ENCODE data around the gene SELE.
A peak's percentile ranks its signal among the peaks of the same experiment; 100 is the strongest.

SELE gene, protein sequence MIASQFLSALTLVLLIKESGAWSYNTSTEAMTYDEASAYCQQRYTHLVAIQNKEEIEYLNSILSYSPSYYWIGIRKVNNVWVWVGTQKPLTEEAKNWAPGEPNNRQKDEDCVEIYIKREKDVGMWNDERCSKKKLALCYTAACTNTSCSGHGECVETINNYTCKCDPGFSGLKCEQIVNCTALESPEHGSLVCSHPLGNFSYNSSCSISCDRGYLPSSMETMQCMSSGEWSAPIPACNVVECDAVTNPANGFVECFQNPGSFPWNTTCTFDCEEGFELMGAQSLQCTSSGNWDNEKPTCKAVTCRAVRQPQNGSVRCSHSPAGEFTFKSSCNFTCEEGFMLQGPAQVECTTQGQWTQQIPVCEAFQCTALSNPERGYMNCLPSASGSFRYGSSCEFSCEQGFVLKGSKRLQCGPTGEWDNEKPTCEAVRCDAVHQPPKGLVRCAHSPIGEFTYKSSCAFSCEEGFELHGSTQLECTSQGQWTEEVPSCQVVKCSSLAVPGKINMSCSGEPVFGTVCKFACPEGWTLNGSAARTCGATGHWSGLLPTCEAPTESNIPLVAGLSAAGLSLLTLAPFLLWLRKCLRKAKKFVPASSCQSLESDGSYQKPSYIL

DNA sequence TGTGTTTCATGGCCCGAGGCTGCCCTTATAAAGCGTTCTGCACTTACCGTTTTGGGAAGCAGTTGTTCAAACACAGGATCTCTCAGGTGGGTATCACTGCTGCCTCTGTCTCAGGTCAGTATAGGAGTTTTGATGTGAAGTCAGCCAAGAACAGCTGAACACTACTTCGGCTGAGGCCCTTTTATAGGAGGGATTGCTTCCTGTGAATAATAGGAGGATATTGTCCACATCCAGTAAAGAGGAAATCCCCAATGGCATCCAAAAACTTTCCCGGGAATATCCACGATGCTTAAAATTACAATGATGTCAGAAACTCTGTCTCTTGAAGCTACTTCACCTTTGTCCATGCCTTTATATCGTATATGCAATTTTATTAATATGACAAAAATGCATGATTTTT, at the start of gene SELE:
TSS of gene SELE (minus strand) at position 156 of the 400 bp plus-strand sequence. CDS start 467 bp downstream, outside the sequence.
- DNase-seq (ENCODE audit: low spot score) = no peak

DNA sequence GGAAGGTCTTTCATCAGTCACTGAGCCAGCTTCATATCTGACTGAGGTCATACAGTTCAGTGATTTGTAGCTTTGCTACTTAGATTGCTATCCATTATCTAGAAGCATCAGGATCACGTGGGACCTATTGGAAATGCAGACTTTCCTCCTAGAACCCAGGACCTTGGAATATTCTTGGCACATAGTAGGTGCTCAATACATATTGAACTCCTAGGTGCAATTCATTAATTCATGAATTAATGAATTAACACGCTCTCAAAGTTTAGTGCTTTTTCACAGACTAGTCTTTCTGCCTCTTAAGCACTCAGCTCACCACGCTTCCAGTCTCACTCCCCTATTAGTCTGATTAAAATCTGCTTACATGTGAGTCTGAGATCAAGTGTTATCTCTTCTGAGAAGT, 48.7 kb upstream of the SELE start:
- no peak for DNase-seq (ENCODE audit: low spot score)

DNA sequence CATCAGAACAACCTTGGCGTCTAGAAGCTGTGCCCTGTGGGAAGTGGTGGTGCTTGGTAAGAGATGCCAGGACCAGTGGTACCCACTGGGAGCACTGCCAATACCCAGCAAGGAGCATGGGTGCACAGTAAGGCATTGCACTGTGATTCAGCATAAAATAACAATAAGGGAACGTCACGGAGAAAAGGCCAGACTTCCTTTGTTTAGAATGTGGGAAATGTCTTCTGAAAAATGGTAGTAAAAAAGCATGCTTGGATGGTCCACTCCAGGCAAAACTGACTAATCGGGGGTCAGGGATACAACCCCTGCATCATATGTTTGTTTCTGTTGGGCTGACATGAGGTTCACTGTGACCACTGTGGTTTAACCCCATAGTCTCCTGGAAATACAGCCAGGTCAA, 46.1 kb upstream of the SELE start:
- DNase-seq (ENCODE audit: low spot score) = no peak

DNA sequence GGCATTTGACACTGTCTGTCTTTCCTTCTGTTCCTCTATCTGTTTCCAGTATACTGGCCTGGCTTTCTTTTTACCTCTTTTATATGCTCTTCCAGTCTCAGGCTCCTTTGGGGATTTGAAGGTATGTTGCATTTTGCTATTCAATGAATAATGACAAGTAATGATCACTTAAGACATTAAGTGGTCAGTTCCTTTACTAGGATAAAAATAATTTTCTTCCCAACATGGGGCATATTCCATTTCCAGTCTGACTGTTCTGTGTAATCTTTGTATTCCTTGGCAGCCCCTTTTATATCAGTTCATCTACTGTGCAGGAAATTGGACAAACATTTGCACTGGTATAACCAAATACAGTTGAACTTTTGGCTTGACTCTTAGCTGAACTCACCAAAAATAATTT, 45.3 kb upstream of the SELE start:
- no peak for DNase-seq (ENCODE audit: low spot score)

DNA sequence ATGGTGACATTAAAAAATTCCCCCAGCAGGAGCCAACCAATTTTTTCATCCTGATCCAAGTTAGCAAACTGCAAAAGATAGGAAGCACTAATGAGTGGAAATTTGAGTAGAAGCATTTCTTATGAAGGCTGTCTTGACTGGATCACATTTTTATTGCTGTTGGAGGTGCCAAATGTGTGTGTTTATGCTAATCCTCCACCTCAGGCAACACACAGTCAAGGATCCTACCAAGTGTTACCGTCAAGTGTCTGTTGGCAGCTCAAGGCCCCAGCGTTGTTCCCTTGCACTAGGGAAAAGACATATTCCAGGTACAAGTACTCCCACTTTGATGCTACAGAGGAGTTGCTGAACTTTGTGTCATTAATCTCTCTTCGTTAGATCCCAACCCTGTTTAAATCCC, 42.6 kb upstream of the SELE start:
- DNase-seq (ENCODE audit: low spot score) = no peak

DNA sequence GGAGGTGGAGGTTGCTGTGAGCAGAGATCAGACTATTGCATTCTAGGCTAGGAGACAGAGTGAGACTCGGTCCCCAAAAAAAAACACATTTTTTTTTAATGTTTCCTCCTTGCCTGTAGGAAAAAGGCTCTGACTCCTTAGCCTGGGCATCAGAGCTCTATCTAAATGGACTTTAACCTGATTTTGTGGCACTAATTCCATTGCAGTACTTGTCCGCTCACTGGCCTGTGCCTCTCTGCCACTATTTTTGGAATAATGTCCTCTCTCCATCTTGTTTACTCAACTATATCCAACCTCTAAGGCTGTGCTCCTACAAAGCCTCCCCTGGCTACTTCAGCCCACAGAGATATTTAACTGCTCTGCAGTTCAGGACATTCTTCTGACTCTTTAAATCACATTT, 34.3 kb upstream of the SELE start:
- no peak for DNase-seq (ENCODE audit: low spot score)

DNA sequence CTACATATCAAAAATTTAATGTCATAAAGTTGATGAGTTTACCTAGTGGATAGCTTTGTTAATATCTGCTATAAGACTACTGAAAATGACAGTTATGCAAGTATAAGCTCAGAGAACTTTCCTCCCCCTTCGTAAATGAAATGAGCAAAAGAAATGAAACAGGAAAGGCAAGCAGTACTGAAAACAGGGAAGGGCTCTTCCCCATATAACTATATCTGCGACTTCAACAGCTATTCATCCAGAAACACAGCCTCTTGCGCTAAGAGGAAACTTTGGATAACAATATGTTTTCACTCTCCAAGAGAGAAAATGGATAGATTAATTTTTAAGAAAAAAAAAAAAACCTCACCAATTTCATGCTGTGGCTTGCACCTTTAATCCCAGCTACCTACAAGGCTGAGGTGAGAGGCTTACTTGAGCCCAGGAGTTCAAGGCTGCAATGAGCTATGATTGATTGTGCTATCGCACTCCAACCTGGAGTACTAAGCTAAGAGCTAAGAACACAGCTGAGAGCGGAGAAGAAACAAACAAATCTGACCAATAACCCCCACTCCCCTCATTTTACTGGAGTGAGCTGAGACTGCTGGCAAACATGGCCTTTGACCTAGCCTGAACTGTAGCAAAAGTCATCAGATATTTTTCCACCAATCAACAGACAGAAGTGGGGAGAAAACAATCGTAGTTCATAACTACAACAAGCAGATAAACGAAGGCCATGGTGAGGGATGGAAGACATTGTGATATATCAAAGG, 31.9 kb upstream of the SELE start:
- DNase-seq (ENCODE audit: low spot score) = no peak

DNA sequence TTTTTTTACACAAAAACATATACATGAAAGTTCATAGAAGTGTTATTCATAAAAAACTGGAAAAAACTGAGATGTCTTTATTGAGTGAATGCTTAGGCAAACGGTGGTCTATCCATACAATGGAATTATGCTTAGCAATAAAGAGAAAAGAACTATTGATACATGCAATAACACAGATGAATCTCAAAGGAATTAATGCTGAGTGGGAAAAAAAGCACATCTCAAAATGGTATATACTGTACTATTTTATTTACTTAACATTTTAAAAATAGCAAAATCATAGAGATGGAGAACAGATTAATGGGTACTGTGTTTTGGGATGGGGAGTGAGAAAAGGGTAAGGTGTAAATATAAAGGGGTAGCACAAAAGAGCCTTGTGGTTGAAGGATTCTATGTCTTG, 31.0 kb upstream of the SELE start:
- DNase-seq (ENCODE audit: low spot score) = no peak

DNA sequence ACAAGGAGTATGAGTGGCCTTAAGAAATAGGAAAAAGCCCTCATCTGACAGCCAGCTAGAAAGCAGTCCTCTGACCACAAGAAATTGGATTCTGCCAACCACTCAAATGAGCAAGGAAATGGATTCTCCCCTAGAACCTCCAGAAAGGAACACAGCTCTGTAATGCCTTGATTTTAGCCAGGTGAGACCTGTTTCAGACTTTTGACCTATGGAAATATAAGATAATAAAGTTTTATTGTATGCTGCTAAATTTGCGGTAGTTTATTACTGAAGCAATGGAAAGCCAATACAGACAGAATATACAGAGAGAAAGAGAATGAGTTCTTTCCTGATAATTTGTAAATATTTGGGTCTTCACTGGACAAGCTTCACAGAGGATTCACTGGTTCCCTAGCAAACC, 28.8 kb upstream of the SELE start:
- DNase-seq (ENCODE audit: low spot score) = no peak

DNA sequence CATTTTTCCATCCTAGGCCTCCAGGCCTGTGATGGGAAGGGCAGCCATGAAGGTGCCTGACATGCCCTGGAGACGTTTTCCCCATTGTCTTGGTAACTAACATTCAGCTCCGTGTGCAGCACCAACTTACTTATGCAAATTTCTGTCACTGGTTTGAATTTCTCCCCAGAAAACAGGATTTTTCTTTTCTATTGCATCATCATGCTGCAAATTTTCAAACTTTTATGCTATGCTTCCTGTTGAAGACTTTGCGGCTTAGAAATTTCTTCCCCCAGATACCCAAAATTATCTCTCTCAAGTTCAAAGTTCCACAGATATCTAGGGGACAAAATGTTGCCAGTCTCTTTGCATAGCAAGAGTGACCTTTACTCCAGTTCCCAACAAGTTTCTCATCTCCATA, 25.2 kb upstream of the SELE start:
- DNase-seq (ENCODE audit: low spot score) = no peak

DNA sequence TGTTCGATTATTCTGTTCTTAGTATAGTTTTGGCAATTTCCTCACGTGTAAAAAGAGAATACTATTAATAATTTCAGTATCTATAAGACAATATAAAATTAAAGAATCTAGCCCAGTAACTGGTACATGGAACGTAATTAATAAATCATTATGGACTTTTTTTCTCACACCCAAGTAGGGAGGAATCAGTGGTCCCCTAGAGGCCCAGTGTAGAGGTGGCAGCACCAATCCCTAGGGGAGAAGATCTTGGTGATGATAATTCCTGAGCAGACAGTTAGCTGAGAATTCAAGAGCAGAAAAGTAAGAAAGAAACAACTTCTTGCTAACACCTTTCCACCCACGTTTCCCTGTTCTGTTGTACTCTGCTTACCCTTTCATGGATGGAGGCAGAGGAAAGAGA, 19.7 kb upstream of the SELE start:
- DNase-seq (ENCODE audit: low spot score) = no peak

DNA sequence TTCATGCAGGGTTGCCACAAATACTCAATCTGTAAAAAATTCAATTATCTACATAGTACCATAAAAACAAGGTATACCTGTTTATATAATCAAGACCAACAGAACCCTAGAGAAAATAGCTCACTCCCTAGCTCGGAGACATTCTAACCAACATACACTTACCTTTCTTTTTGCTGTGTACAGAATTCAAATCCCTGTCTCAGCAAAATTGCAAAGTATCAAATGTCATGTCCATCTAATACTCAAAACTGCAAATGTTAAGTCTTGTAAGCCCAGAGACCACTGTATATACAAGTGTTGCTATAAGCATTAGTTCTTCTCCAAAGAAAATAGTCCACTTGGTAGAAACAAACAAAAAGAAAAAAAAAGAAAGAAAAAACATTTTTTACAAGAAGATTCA, 16.2 kb upstream of the SELE start:
- no peak for DNase-seq (ENCODE audit: low spot score)

DNA sequence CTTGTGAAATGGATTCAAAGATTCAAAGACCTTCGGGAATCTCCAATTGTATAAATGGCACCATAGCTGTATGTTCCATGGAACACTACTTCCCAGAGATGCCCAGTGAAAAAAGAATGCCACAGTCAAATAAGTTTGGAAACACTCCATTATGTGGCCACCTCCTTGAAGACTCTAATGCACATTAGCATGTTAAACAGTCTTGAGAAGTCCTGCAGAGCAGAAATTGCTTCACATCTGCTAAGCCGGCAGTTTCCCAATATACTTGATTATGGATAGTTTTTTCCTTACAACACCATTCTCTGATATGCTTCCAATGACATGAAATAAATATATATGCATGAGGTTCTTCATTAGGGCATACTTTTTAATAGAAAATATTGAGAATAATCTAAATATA, 12.7 kb upstream of the SELE start:
- DNase-seq (ENCODE audit: low spot score) = no peak

DNA sequence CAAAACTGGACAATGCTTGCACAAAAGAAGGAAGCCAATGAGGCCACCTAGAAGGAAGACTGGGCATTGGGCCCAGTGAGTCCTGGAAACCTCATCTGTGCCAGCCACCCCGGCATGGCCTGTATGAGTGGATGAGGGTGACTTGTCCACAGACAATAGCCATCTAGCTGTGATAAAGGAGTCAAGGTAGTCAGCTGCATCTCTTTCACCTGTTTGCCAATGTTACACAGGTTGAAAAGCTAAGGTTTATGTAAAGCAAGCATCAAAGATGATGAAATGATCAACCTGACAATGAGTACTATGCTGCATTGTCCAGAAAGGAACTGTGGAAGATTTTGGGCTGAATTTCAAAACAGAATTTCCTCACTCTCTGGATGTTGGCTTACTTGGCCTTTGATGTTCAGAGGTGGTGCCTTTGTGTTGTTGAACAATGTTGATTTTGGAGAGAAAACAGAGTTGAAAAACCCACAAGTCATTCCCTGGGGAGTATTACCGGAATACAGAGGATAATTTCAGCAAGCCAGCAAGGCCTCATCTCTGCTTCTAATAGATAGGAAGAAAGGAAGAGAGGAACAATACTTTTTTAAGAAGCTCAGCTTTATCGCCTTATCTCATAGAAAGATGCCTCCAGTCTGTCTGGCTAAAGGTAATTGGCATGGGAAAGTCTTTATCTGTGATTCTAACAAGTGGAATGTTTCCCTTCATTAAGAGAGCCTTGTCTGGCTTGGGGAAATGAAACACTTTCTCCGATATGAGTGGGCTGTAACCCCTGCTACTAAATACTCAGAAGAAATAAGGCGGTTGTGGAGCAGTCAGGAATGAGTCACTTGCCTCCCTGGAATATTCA, 11.4 kb upstream of the SELE start:
- DNase-seq (ENCODE audit: low spot score) = peak; percentile 67

DNA sequence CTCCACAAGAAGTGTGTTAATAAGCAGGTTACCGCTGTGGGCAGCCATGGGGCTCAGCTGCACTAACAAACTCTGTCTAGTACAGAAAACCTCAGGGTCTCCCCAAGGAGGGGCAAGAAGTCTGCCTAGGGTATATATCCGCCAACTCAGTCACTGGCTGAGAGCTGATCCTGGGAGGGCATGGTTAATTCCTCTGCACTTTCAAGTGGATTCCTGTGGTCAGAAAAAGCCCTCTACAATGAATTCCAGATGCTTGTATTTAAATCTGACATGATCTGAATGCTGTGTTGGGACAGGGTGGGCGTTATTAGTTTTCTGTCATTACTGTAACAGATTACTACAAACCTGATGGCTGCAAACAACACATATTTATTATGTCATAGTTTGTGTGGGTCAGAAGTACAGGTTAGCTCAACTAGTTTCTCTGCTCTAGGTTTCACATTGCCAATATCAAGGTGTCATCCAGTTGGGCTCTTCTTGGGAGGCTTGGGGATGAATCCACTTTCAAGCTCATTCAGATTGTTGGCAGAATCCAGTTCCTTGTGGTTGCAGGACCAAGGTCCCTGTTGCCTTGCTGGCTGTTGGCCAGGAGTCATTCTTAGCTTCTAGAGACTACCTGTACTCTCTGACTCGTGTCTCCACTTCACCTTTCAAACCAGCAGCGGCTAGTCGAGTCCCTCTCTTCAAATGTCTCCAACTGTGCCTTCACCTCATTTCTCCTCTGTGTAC, 8.0 kb upstream of the SELE start:
- DNase-seq (ENCODE audit: low spot score) = no peak

DNA sequence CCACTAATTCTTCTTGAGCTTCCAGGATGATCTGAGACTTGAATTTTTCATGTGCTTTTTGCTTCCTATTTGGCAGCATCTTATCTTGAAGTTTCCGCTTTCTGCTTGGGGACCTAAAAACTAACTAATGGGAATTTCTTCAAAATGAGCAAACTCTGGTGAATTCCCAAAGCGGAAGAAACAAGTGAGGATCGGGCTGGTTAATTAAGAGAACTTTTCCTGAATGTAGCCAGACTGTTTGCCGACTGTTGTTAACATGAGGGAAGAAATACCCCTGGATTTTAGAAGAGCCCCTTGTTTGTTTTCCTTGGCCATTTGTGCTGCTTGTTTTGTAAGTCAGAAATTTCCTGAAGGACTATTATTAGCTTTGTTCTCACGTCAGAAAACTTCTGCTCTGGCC, 6.1 kb upstream of the SELE start:
- no peak for DNase-seq (ENCODE audit: low spot score)

DNA sequence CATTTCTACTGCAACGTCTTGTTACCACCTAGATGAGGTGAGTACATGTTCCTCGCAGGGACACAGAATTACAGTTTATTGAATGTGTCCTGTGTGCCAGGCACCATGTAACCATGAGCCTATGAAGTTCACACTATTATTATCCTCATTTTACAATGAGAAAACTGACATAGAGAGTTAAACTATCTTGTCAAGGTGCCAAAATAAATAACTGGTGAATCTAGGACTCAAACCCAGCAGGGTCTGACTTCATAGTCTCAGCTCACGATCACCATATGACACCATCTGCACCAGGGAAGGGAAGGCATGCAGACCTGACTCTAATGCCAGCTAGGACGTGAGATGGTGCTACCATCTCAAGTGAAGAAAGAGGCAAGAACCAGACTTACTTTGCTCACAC, 2.4 kb downstream of the SELE start:
- no peak for DNase-seq (ENCODE audit: low spot score)

DNA sequence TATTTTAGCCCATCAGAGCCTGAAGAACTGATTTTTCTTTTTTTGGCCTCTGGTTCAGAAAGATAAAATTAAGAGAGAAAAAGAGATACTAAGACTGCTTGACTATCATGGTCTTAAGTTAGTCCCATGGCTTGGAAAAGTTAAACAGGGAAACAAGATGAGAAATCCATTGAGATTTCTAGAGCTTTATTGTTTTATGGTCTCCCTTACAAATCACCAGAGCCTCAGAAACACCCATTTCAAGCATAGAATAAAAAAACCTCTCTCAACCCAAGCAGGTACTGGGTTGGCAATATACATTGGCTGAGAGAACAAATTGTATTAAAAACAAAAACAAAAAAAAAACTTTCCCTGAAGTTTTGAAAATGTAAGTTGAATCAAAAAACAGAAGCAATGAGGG, 3.9 kb downstream of the SELE start:
- DNase-seq (ENCODE audit: low spot score) = no peak

DNA sequence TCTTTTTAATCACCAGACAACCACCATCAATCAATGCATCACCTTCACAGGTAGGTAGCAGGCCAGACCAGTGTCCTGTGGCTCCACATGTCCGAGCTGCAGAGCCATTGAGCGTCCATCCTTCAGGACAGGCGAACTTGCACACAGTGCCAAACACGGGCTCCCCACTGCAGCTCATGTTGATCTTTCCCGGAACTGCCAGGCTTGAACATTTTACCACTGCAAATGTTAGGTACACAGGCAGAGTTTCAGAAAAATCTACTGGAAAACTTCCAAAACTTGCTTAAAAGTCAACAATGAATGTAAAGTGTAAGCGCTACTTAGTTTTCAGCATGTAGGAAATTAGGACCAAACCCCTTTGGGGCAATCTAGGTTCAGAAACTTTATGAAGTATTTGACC, 6.6 kb downstream of the SELE start:
- no peak for DNase-seq (ENCODE audit: low spot score)

DNA sequence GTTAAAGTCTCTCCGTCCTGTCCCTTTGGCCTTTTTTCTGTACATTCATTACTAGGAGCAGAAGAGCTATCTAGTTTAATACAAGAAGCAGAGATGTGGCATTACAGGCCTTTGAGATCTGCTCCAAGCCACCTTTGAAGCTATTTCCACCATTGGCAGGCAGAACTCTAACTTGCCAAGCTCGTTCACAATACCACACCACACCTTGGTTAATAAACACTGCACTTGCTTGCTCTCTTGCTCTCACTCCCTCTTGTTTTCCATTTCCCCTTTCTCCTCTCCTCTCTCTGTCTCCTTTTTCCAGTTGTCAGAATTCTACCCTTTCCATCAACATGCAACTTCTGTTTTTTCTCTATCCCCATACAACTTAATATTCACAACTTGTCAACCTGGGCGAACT, 7.0 kb downstream of the SELE start:
- no peak for DNase-seq (ENCODE audit: low spot score)

DNA sequence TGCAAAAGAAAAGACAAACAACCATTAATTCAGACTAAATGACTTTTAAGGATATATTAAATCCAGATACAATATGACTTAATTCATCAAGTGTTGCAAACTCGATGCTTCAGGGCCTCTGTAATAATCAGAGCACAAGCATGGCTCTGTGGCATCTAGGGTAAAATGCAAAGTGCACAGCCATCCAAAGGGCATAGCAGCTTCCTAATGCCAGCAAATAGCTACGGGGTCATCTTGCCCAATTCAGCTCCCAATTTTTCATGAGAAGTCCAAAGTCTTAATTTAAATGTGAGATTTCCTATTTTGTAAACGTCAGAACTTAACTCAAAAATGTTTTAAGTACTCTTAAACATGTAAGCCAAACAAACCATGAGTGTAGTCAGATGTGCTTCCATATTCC, 7.9 kb downstream of the SELE start:
- DNase-seq (ENCODE audit: low spot score) = no peak

DNA sequence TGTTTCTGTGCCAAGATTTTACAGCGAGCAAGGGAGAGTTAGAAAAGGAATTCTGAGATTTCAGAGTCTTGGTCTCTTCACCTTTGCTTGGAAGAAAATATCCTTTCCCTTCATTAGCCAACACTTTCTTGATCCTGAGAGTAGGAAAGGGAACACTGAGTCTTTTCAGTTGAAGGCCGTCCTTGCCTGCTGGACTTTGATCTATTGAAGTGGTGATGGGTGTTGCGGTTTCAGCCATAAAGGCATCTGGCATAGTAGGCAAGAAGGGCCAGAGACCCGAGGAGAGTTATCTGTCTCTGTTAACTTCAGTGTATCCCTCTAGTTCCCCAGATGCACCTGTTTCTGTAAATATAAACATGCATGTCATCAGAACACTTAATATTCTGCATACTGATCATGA, 9.7 kb downstream of the SELE start:
- DNase-seq (ENCODE audit: low spot score) = no peak

Measured in COLO829 (cell line).